ENCODE results near the gene TBC1D22B.

TBC1D22B gene

GRCh38 chr6:37241131-37241530, 16.4 kb upstream of the TBC1D22B start:
- no peak for DNase-seq

- DNase-seq = no peak
These were observed 15.7 kb upstream of the TBC1D22B start for GRCh38 chr6:37241775-37242428.

- peak; percentile 61 for DNase-seq
These were observed 15.0 kb upstream of the TBC1D22B start for GRCh38 chr6:37242429-37243052.

- no peak for DNase-seq
These were observed 14.3 kb upstream of the TBC1D22B start for GRCh38 chr6:37243131-37243815.

GRCh38 chr6:37243816-37244370, 13.7 kb upstream of the TBC1D22B start:
- DNase-seq = no peak

- DNase-seq = peak; percentile 96
These were observed 12.9 kb upstream of the TBC1D22B start for GRCh38 chr6:37244430-37245310.

- no peak for DNase-seq
These were observed 6.3 kb upstream of the TBC1D22B start for GRCh38 chr6:37251211-37251780.

- no peak for DNase-seq
These were observed 4.0 kb upstream of the TBC1D22B start for GRCh38 chr6:37253486-37254007.

- DNase-seq = no peak
These were observed 2.7 kb upstream of the TBC1D22B start for GRCh38 chr6:37254881-37255280.

- DNase-seq = peak; percentile 69
These were observed 766 bp upstream of the TBC1D22B start for GRCh38 chr6:37256692-37257319.

- DNase-seq = no peak
These were observed 295 bp upstream of the TBC1D22B start for GRCh38 chr6:37257320-37257633.

GRCh38 chr6:37258405-37259105, 983 bp downstream of the TBC1D22B start:
- DNase-seq = no peak

- no peak for DNase-seq
These were observed 1.6 kb downstream of the TBC1D22B start for GRCh38 chr6:37259191-37259590.

GRCh38 chr6:37260040-37260439, 2.5 kb downstream of the TBC1D22B start:
- no peak for DNase-seq

- DNase-seq = no peak
These were observed 2.9 kb downstream of the TBC1D22B start for GRCh38 chr6:37260444-37260843.

- no peak for DNase-seq
These were observed 3.6 kb downstream of the TBC1D22B start for GRCh38 chr6:37261198-37261597.

GRCh38 chr6:37262446-37263026, 5.0 kb downstream of the TBC1D22B start:
- DNase-seq = peak; percentile 41

GRCh38 chr6:37265001-37265400, 7.4 kb downstream of the TBC1D22B start:
- DNase-seq = no peak

GRCh38 chr6:37265860-37266259, 8.3 kb downstream of the TBC1D22B start:
- no peak for DNase-seq

GRCh38 chr6:37269105-37269504, 11.5 kb downstream of the TBC1D22B start:
- no peak for DNase-seq

All from DMS53 (cell line).